Activated T-helper 2 cell treated with anti-CD3 and anti-CD28 coated beads, Interferon-gamma antibody, Interleukin-2, Interleukin-4, amounts not matched to agents 10 μg/mL and 5 μg/mL and 100 μg/mL, durations not matched to agents 14 hours and 24 hours and 36 hours (primary cell): ENCODE data around the gene ALG10B. TPM values are rescaled to one million over a fixed set of nuclear protein-coding genes. Genes with fewer than 3 reads are reported as not detected.
"Not testable (repeated sequence)": the region's sequence is repeated elsewhere in the genome, so short reads cannot be mapped to it uniquely, and the experiment has no call there.

Source experiments
- DNase-seq: peaks from one replicate; pipeline ENCODE4 v3.0.0; 2021; ENCODE audit warnings: low spot score
- H3K27ac Mint-ChIP-seq: one replicate; pipeline ENCODE4 v1.8.0; 2021; ENCODE audit warnings: mixed read lengths
- H3K27me3 Mint-ChIP-seq: one replicate; pipeline ENCODE4 v1.8.0; 2021; ENCODE audit warnings: low read depth, mixed read lengths
- H3K36me3 Mint-ChIP-seq: one replicate; pipeline ENCODE4 v1.8.0; 2021; ENCODE audit warnings: low read depth, mixed read lengths
- H3K4me1 Mint-ChIP-seq: one replicate; pipeline ENCODE4 v1.8.0; 2021; ENCODE audit warnings: low read depth, mixed read lengths
- H3K4me3 Mint-ChIP-seq: one replicate; pipeline ENCODE4 v1.8.0; 2021; ENCODE audit warnings: low read depth, mild to moderate bottlenecking, moderate library complexity, mixed read lengths
- H3K9me3 Mint-ChIP-seq: one replicate; pipeline ENCODE4 v1.8.0; 2021; ENCODE audit warnings: mixed read lengths
- intact Hi-C: fragments of 100-400 bp; cut with micrococcal nuclease; formaldehyde crosslinking; loops from one replicate; pipeline ENCODE4 v1.15.1; 2023
- total RNA-seq: library from RNA; stranded (reverse); gene quantifications from 2 replicates; pipeline ENCODE4 v1.2.3, GENCODE V29; 2022

Gene ALG10B
- total RNA-seq, 1 donor from 2014 or later = 14.6 TPM

DNA sequence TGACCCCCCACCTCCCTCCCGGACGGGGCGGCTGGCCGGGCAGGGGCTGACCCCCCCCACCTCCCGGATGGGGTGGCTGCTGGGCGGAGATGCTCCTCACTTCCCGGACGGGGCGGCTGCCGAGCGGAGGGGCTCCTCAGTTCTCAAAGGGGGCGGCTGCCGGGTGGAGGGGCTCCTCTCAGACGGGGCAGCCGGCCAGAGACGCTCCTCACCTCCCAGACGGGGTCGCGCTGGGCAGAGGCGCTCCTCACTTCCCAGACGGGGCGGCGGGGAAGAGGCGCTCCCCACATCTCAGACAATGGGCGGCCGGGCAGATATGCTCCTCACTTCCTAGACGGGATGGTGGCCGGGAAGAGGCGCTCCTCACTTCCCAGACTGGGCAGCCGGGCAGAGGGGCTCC is 13.8 kb downstream of the ALG10B start:
- H3K27me3 Mint-ChIP-seq, H3K27ac Mint-ChIP-seq, H3K36me3 Mint-ChIP-seq, H3K4me3 Mint-ChIP-seq, DNase-seq, H3K9me3 Mint-ChIP-seq, intact Hi-C loops, H3K4me1 Mint-ChIP-seq: not testable (repeated sequence)

DNA sequence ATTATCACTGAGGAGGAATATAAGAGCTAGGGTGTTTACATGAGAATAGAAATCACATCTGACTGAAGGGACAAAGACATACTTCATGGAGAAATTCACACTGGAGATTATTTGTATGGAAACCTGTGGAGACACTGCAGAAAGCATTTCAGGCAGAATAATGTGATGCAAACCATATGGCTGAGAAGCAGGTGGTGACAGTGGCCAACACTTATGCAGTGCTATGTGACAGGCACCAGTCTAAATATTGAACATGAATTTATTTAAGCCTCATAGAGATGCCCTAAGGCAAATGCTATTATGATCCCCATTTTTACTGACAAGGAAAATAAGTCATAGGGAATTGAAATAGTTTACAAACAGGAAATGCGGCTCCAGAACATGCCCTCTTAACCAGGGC is 16.2 kb downstream of the ALG10B start:
- H3K9me3 Mint-ChIP-seq = no peaks in the 10 kb centered on the region
- no peaks in the 10 kb centered on the region for H3K27me3 Mint-ChIP-seq
- H3K36me3 Mint-ChIP-seq = no peaks in the 10 kb centered on the region
- DNase-seq = no peak
- no peak overlapping the region for H3K4me3 Mint-ChIP-seq
- intact Hi-C loops = no loop called here
- H3K27ac Mint-ChIP-seq = no peak overlapping the region
- H3K4me1 Mint-ChIP-seq = no peaks in the 10 kb centered on the region

DNA sequence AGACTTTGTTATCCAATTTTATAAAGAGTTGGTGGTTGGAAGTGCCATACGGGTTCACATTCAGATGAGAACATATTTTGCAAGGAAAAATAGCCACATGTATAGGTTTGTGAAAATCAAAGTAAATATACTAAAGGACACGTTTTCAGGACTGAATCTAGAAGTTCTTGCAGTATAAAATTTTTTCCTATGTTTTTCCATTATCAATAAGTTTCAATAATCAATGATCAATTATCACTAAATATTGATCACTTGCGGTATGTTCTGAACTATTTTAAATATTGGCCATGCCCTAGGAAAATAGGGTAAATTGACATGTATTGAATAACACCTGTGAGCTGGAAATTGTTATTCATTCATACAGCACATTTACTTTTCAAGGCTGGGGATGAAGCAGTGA is 25.9 kb downstream of the ALG10B start:
- H3K27me3 Mint-ChIP-seq = no peaks in the 10 kb centered on the region
- H3K4me3 Mint-ChIP-seq = no peak overlapping the region
- peaks cover 4% of the 10 kb centered on the region for H3K9me3 Mint-ChIP-seq
- DNase-seq = no peak
- no peaks in the 10 kb centered on the region for H3K4me1 Mint-ChIP-seq
- H3K36me3 Mint-ChIP-seq = no peaks in the 10 kb centered on the region
- intact Hi-C loops = no loop called here
- no peak overlapping the region for H3K27ac Mint-ChIP-seq

DNA sequence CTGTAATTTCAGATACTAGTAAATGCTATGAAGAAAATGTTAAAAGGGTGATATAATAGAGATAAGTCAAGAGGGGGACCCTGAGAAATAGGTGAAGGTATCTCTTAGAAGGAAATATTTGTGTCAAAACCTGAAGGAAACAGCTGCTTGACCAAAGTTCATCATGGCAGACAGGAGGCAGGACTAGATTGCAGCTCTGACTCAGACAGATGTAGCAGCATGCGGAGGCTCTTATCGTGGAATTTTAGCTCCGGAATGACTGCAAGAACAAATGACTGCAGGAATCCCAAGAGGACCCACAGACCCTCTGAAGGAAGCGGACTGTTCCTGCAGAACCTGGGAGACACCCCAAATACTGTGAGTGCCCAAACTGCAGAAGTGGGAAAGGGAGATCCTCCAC is 26.7 kb downstream of the ALG10B start:
- H3K27me3 Mint-ChIP-seq, H3K4me1 Mint-ChIP-seq, intact Hi-C loops, H3K9me3 Mint-ChIP-seq, DNase-seq, H3K36me3 Mint-ChIP-seq, H3K4me3 Mint-ChIP-seq, H3K27ac Mint-ChIP-seq: not testable (repeated sequence)

DNA sequence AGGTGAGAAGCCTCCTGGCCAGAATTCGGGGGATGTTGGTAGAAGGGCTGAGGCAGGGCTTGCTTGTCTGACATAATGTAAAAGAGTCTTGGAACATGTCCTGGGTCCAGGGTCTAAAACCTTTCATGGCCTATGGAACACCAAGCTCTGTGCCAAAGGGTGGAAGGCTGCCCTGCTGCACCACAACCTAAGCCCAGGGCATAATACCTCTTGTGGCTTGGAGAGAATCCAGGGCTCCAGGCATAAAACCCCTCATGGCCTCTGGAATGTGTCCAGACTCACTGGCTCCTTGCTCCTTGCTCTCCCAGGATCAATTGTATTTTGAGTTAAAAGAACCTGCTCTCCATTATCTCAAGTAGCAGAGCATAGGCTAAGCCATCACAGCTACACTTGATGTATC is 27.3 kb downstream of the ALG10B start:
- DNase-seq, H3K9me3 Mint-ChIP-seq, intact Hi-C loops, H3K27me3 Mint-ChIP-seq, H3K36me3 Mint-ChIP-seq, H3K4me3 Mint-ChIP-seq, H3K4me1 Mint-ChIP-seq, H3K27ac Mint-ChIP-seq: not testable (repeated sequence)

DNA sequence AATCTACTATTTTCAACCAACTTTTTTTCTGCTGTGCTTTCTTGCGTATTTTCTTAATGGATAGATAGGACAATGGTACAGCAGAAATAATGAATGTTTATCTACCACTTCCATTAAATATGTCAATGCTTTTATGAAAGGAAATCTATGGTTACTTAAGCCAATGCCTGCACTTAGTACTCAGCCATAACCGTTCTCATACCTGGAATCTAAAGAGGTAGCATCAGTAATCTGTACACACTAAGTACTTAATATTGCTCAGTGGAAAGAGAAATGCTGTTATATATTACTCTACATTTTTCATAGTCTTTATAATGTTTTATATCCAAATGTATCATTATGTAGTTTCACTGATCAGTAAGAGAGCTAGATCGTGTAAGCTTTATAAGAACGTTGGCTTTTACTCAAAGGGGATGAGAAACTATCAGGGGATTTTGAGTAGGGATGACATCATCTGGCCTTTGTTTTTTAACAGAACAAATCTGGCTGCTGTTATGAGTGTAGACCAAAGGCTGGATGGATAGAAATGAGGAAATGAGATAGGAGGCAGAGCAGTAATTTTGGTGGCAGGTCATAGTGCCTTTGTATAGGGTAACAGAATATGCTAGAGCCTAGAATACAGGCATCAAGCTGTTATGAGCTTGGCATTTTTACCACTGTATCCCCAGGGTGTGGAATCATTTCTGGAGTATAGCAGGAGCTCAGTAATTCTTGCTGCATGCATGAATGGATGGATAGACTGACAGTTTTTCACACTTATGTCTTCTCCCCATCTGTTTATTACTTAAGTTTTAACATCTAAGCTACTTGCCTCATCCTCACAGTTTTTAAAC is 34.0 kb downstream of the ALG10B start:
- no peak for DNase-seq
- intact Hi-C loops = no loop called here
- Mint-ChIP-seq H3K27me3 (no peaks in the 10 kb centered on the region), H3K27ac (no peak overlapping the region), H3K4me1 (no peaks in the 10 kb centered on the region), H3K36me3 (no peaks in the 10 kb centered on the region), H3K9me3 (peaks cover 8% of the 10 kb centered on the region), H3K4me3 (no peak overlapping the region)

DNA sequence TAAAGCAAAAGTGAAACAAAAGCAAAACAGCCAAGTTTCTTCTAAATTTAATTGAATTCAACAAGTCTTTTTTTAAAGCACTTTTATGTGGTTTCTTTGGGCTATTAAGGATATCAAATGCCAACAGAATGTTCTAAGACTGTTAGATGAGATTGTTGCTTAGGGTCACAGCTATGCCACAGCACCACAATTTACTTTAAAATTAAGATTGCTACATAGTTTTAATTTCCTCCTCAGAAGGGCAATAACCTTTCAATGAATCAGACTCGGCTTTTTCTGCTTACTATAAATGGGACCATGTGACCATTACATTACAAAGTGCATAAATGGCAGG is 34.6 kb downstream of the ALG10B start:
- H3K36me3 Mint-ChIP-seq, H3K4me1 Mint-ChIP-seq, intact Hi-C loops, H3K9me3 Mint-ChIP-seq, H3K4me3 Mint-ChIP-seq, H3K27ac Mint-ChIP-seq, DNase-seq, H3K27me3 Mint-ChIP-seq: not testable (repeated sequence)

DNA sequence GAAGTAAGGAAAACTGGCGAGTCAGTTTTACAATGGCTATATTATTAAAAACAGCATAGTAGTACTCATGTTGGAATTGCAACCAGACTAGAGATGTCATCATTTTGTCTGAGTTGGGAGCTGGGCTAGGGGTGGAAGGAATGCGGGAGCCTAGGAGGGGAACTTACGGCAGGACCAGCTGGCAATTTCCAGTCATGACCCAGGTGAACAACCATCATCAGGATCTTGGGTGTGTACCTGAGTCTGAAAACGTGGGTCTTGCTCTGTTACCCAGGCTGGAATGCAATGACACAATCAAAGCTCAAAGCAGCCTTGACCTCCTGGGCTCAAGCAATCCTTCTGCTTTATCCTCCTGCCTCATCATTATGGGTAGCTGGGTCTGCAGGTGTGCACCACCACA is 50.9 kb downstream of the ALG10B start:
- no peak overlapping the region for H3K27ac Mint-ChIP-seq
- H3K27me3 Mint-ChIP-seq = no peaks in the 10 kb centered on the region
- peaks cover 9% of the 10 kb centered on the region for H3K9me3 Mint-ChIP-seq
- no peaks in the 10 kb centered on the region for H3K4me1 Mint-ChIP-seq
- H3K4me3 Mint-ChIP-seq = no peak overlapping the region
- intact Hi-C loops = no loop called here
- DNase-seq = no peak
- no peaks in the 10 kb centered on the region for H3K36me3 Mint-ChIP-seq

DNA sequence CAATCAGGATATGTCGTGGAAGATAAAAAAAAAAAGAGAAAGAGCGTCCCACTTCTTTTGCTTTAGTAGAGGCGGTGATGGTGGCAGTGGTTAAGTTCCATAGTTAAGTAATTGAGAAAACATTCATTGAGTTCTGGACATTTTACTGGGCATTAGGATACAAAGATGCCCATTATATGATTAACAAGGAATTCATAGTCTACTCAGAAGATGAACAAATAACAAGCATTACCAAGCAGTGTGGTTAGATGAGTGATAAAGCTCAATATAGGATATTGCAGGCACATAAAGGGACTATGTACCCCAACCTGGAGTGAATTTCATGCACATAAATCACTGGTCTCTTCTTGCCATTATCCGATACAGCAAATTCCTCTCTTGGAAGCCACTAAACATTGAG is 53.7 kb downstream of the ALG10B start:
- H3K4me1 Mint-ChIP-seq = no peaks in the 10 kb centered on the region
- intact Hi-C loops = no loop called here
- peaks cover 9% of the 10 kb centered on the region for H3K9me3 Mint-ChIP-seq
- H3K4me3 Mint-ChIP-seq = no peak overlapping the region
- H3K27me3 Mint-ChIP-seq = no peaks in the 10 kb centered on the region
- no peak overlapping the region for H3K27ac Mint-ChIP-seq
- H3K36me3 Mint-ChIP-seq = no peaks in the 10 kb centered on the region
- DNase-seq = no peak

DNA sequence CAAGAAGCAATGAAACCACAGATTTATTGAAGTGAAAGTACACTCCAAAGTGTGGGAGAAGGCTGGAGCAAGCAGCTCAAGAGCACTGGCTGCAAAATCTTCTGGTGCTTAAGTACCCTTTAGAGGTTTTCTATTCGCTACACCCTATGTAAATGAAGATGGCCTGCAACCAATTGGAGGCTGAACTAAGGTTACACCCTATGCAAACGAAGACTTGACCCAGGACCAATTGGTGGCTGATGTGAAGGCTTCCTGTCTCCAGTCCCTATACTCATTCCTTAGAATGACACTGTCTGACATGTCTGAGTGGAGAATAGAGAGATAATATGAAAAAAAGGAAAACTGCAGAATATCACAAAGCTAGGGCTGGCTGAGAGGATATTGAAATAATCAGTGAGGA is 57.2 kb downstream of the ALG10B start:
- Mint-ChIP-seq H3K9me3 (peaks cover 13% of the 10 kb centered on the region), H3K36me3 (no peaks in the 10 kb centered on the region), H3K4me1 (no peaks in the 10 kb centered on the region), H3K27ac (no peak overlapping the region), H3K4me3 (no peak overlapping the region), H3K27me3 (no peaks in the 10 kb centered on the region)
- no peak for DNase-seq
- intact Hi-C loops = no loop called here

DNA sequence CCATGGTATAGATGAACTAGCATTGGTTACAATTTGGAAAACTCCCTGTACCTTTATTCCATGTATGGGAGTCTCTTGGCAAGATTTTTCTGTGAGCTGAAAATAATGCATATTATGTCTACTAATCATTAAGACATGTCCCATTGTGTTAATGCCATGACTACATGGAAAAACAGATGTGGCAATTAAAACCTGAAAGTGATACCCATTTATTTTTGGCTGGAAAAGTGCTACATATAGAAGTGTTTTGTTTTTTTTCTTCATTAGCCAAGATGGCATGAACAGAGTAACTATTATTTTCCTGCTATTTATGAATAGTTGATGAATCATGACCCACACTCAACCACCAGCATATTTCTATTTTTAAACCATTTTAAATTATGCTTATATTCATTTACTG is 58.2 kb downstream of the ALG10B start:
- Mint-ChIP-seq H3K9me3 (peaks cover 15% of the 10 kb centered on the region), H3K36me3 (no peaks in the 10 kb centered on the region), H3K27me3 (no peaks in the 10 kb centered on the region), H3K4me1 (no peaks in the 10 kb centered on the region), H3K4me3 (no peak overlapping the region), H3K27ac (no peak overlapping the region)
- intact Hi-C loops = no loop called here
- DNase-seq = no peak
